ENCODE measurements around the gene ESRRA. TPM values are rescaled to one million over a fixed set of nuclear protein-coding genes. Genes with fewer than 3 reads are reported as not detected.

The ESRRA gene
- total and polyA plus RNA-seq, 2 of the 13 experiments (the other 11 are each of a cell fraction or from before 2014, with no cell fraction given) = 18.1 to 36.3 TPM

DNA sequence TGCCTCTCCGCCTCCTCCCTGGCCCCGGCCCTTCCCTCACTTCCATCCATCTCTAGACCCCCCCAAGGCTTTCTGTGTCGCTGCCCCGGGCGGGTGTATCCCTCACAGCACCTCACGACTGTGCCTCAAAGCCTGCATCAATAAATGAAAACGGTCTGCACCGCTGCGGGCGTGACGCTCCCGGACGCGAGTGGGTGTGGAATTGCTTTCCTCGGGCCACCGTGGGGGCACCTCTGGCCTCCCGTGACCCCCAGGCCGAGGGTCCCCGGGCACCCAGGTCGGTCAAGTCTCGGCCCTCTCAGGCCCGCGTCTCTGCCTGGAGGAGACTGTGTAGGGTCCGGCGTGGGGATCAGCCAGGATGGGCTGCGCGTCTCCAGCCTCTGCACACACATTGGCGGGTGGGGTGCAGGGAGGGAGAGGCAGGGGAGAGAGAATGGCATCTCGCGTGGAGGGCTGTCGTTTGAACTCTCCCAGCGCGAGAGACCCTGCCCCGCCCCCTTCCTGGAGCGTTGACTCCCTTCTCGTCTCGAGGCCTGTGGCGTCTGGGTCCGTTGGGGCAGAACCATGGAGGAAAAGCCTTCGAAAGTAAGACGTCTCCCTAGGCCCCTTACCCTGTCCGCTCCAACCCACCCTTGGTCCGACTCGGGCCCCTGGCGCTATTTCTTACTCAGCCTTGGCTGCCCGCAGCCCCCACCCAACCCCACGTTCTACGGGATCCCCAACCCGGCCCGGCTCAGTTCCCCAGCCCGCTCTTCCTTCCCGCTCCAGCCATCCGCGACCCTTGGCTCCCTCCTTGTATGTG is 5.3 kb upstream of the ESRRA start, which contains the start of gene CATSPERZ (continued):
- TF ChIP-seq ZNF446 (CRISPR knock-in tag; IDR thresholded peaks at IDR 0.05) = 0 out of 2 replicates have a peak, but pooled peaks have one; percentile 22
- TF ChIP-seq, protein P1, sequence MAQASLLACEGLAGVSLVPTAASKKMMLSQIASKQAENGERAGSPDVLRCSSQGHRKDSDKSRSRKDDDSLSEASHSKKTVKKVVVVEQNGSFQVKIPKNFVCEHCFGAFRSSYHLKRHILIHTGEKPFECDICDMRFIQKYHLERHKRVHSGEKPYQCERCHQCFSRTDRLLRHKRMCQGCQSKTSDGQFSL (CRISPR knock-in tag; IDR thresholded peaks at IDR 0.05) = peak; percentile 20; the same call in 1 of the 2 replicates

GRCh38 chr11:64303109-64304031 is 2.0 kb upstream of the ESRRA start:
- DNase-seq (ENCODE audit: low spot score) = no peak
- H3K9ac ChIP-seq (ENCODE audit: insufficient read depth, low read depth, low read length) = peak overlapping the region; percentile 88; the same call in 1 of the 2 replicates
- peak overlapping the region; percentile 84 for H3K4me2 ChIP-seq (ENCODE audit: low read depth, low read length)
- H3K9me3 ChIP-seq (ENCODE audit: low read length) = no peaks in the 10 kb centered on the region
- H3K4me1 ChIP-seq (ENCODE audit: insufficient read depth, low read length) = peaks cover 62% of the 10 kb centered on the region
- no TSS peak for BruUV-seq (replicated peaks)
- H3K27ac ChIP-seq (ENCODE audit: extremely low read length, insufficient read depth, low read length) = no peak overlapping the region
- H3K27me3 ChIP-seq (ENCODE audit: control insufficient read depth in 1 of 2, insufficient read depth in 2 of 2, low read length in 2 of 2) = peaks cover 5 to 25% of the 10 kb centered on the region in 2 experiments; a peak in 4 of 5 replicates
- H3K79me2 ChIP-seq (ENCODE audit: insufficient read depth, low read length) = peaks cover 15% of the 10 kb centered on the region
- 48% methylated on average over 11 of the region's 13 CpGs for WGBS (ENCODE audit: low lambda C conversion rate)
- H3K36me3 ChIP-seq (replicated peaks in 1 of 2; ENCODE audit: control insufficient read depth in 1 of 2, insufficient read depth in 2 of 2, low read length in 2 of 2) = no peaks in the 10 kb centered on the region
- CTCF ChIA-PET (ENCODE audit: low intra/inter-chr PET ratio, low total read pairs) = interaction anchor here (1.3 to 2.4 kb wide), 2 partner anchors 32 to 99 kb away, joined by 7 to 12 read pairs; no protein-coding TSS in a partner anchor
- intact Hi-C loops (cut with micrococcal nuclease; ENCODE audit: unreplicated experiment) = loop anchor here (2.0 to 10.0 kb wide), 3 partner anchors 33 to 119 kb away; partner anchors contain the start of genes PPP1R14B and STIP1
- POLR2A ChIA-PET = interaction anchor here (0.9 to 5.5 kb wide), 14 partner anchors 13 to 118 kb away, joined by 3 to 103 read pairs (median 8); partner anchors contain the start of genes BAD, FKBP2, GPR137 and KCNK4
- peak overlapping the region; percentile 51 to 79 (median 70); a peak in 4 of 6 replicates for H3K4me3 ChIP-seq (replicated peaks in 1 of 3; ENCODE audit: insufficient read depth in 1 of 3, low read depth in 2 of 3, low read length in 3 of 3)
- FAIRE-seq = no peak
- ATAC-seq = no peak
- in situ Hi-C loops (cut with HindIII; ENCODE audit: extremely low pct_ligation_motif_present, low pct_unique_long_range_greater_than_20kb) = loop anchor here (5.0 kb wide), 1 partner anchor 61 kb away; the partner anchor contains the start of gene FKBP2
- TF ChIP-seq ZNF629 (CRISPR knock-in tag; conservative IDR thresholded peaks at IDR 0.05) = peak; percentile 64; the same call in 1 of the 2 replicates
- no peak for TF ChIP-seq ZNF121 (CRISPR knock-in tag; IDR thresholded peaks at IDR 0.05)
- TF ChIP-seq MED1 (CRISPR knock-in tag; IDR thresholded peaks at IDR 0.05) = no peak
- no peaks in the 10 kb centered on the region for H4K20me1 ChIP-seq (ENCODE audit: insufficient read depth, low read length)
- no peak overlapping the region for H2AFZ ChIP-seq (ENCODE audit: low read length)
